ENCODE data around the gene ZNF304. TPM values are rescaled to one million over a fixed set of nuclear protein-coding genes. Genes with fewer than 3 reads are reported as not detected.

The ZNF304 gene
- total and polyA plus RNA-seq, 9 of the 15 experiments (the other 6 are each of a cell fraction or from before 2014, with no cell fraction given) = 0.82 to 5.5 (median 3.6) TPM

- peaks cover 4 to 6% of the 10 kb centered on the region in 2 experiments; a peak in 4 of 5 replicates for H3K4me1 ChIP-seq (replicated peaks in 1 of 2; ENCODE audit: control insufficient read depth in 2 of 2, insufficient read depth in 2 of 2, low read length in 2 of 2)
- H3K4me3 ChIP-seq = peak overlapping the region; percentile 61
- in situ Hi-C loops (cut with MboI) = no loop called here
- H3K36me3 ChIP-seq (ENCODE audit: control insufficient read depth, insufficient read depth, low read length) = no peaks in the 10 kb centered on the region
- no peaks in the 10 kb centered on the region for H3K9me1 ChIP-seq (ENCODE audit: control insufficient read depth, insufficient read depth, low read length)
- no peaks in the 10 kb centered on the region for H3K27me3 ChIP-seq (ENCODE audit: control insufficient read depth in 2 of 2, insufficient read depth in 2 of 2, low read length in 2 of 2)
- H3K9ac ChIP-seq (ENCODE audit: insufficient read depth in 1 of 2, low read depth in 2 of 2, low read length in 2 of 2) = peak overlapping the region in 1 of 2 experiments; percentile 75; a peak in 2 of 4 replicates
- FAIRE-seq (no peak), DNase-seq (ENCODE audit: extremely low read depth in 1 of 4, low spot score in 3 of 4) (no peak), ATAC-seq (no peak)
- BruUV-seq (replicated peaks) = no TSS peak
- H2AFZ ChIP-seq (ENCODE audit: low read depth, low read length) = peak overlapping the region; percentile 99
- peak overlapping the region; percentile 93 for H3K4me2 ChIP-seq (ENCODE audit: insufficient read depth, low read length)
- intact Hi-C loops (cut with micrococcal nuclease) = no loop called here
- POLR2A ChIA-PET = interaction anchor here (0.6 to 1.3 kb wide), 10 partner anchors 8 to 1180 kb away, joined by 3 to 4 read pairs (median 3); partner anchors contain the start of genes TRAPPC2B, ZNF17 and ZNF547
- H3K9me3 ChIP-seq (replicated peaks; ENCODE audit: control insufficient read depth, insufficient read depth, low read depth, low read length) = peaks cover 6% of the 10 kb centered on the region
- 30% methylated on average over 11 of the region's 11 CpGs for WGBS (ENCODE audit: insufficient coverage, low coverage, missing lambda C conversion rate)
- H3K27ac ChIP-seq (ENCODE audit: extremely low read depth, low read depth, low read length) = peak overlapping the region; percentile 83
- CTCF ChIA-PET (ENCODE audit: low intra/inter-chr PET ratio) = no interaction called here
- H4K20me1 ChIP-seq (replicated peaks; ENCODE audit: control insufficient read depth, insufficient read depth, low read length) = no peaks in the 10 kb centered on the region
- H3K79me2 ChIP-seq (ENCODE audit: control insufficient read depth, insufficient read depth, low read length) = peaks cover 24% of the 10 kb centered on the region
- TF ChIP-seq NFE2L1 (tag; IDR thresholded peaks at IDR 0.05; ENCODE audit: borderline replicate concordance, low read depth) = no peak
- no peak for TF ChIP-seq SP1 (CRISPR knock-in tag; IDR thresholded peaks at IDR 0.05)
- TF ChIP-seq TSC22D4 (tag; IDR thresholded peaks at IDR 0.05) = no peak
- TF ChIP-seq ZBTB12 (CRISPR knock-in tag; IDR thresholded peaks at IDR 0.05) = no peak
- TF ChIP-seq, protein P1, sequence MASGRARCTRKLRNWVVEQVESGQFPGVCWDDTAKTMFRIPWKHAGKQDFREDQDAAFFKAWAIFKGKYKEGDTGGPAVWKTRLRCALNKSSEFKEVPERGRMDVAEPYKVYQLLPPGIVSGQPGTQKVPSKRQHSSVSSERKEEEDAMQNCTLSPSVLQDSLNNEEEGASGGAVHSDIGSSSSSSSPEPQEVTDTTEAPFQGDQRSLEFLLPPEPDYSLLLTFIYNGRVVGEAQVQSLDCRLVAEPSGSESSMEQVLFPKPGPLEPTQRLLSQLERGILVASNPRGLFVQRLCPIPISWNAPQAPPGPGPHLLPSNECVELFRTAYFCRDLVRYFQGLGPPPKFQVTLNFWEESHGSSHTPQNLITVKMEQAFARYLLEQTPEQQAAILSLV (tag; IDR thresholded peaks at IDR 0.05) = no peak
- TF ChIP-seq PTRF (tag; IDR thresholded peaks at IDR 0.05) = no peak
- no peak for TF ChIP-seq MCM7 (IDR thresholded peaks at IDR 0.05)
- TF ChIP-seq TBP (optimal IDR thresholded peaks at IDR 0.05; ENCODE audit: low read depth, low read length) = peak; percentile 14
- TF ChIP-seq NCOA4 (IDR thresholded peaks at IDR 0.05; ENCODE audit: partially characterized antibody) = no peak
- TF ChIP-seq MAZ (CRISPR knock-in tag; conservative IDR thresholded peaks at IDR 0.05 in 1 of 2, IDR thresholded peaks at IDR 0.05 in 1 of 2) = peak in 1 of 2 experiments; percentile 68; a peak in 2 of 4 replicates
- no peak for TF ChIP-seq RNF2 (IDR thresholded peaks at IDR 0.05)
- no peak for TF ChIP-seq TCF15 (CRISPR knock-in tag; IDR thresholded peaks at IDR 0.05)
- TF ChIP-seq SMARCA4 (IDR thresholded peaks at IDR 0.05) = no peak
- TF ChIP-seq, protein P2, sequence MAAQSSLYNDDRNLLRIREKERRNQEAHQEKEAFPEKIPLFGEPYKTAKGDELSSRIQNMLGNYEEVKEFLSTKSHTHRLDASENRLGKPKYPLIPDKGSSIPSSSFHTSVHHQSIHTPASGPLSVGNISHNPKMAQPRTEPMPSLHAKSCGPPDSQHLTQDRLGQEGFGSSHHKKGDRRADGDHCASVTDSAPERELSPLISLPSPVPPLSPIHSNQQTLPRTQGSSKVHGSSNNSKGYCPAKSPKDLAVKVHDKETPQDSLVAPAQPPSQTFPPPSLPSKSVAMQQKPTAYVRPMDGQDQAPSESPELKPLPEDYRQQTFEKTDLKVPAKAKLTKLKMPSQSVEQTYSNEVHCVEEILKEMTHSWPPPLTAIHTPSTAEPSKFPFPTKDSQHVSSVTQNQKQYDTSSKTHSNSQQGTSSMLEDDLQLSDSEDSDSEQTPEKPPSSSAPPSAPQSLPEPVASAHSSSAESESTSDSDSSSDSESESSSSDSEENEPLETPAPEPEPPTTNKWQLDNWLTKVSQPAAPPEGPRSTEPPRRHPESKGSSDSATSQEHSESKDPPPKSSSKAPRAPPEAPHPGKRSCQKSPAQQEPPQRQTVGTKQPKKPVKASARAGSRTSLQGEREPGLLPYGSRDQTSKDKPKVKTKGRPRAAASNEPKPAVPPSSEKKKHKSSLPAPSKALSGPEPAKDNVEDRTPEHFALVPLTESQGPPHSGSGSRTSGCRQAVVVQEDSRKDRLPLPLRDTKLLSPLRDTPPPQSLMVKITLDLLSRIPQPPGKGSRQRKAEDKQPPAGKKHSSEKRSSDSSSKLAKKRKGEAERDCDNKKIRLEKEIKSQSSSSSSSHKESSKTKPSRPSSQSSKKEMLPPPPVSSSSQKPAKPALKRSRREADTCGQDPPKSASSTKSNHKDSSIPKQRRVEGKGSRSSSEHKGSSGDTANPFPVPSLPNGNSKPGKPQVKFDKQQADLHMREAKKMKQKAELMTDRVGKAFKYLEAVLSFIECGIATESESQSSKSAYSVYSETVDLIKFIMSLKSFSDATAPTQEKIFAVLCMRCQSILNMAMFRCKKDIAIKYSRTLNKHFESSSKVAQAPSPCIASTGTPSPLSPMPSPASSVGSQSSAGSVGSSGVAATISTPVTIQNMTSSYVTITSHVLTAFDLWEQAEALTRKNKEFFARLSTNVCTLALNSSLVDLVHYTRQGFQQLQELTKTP (IDR thresholded peaks at IDR 0.05; ENCODE audit: low read depth in 1 of 2, partially characterized antibody in 2 of 2) = no peak
Measured at GRCh38 chr19:57389194-57389729, 38.2 kb downstream of the ZNF304 start.
